ENCODE measurements around the gene PLPP3.
A peak's percentile ranks its signal among the peaks of the same experiment; 100 is the strongest.

Gene PLPP3

GRCh38 chr1:56493826-56494225, 85.5 kb downstream of the PLPP3 start:
- no peak for DNase-seq

- peak; percentile 59 for DNase-seq
These were observed 87.9 kb downstream of the PLPP3 start for GRCh38 chr1:56491441-56491840.

DNA sequence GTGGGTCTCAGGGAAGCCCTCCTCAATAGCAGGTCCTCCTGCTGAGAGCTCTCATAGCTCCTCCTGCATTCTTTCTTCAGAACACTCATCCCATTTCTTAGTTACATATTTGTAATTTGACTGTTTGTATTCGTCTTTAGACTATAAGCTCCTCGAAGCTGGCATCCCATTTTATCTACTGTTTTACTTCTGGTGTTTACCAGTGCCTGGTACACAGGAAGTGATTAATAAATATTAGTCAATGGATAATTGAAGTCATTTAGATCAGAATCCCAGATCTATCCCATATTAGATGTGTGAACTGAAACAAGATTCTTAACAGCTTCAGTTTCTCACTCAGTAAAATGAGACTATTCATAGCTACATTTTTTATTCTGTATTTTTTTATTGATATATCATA, 88.7 kb downstream of the PLPP3 start:
- DNase-seq: no peak

GRCh38 chr1:56489695-56490094, 89.7 kb downstream of the PLPP3 start:
- no peak for DNase-seq

- DNase-seq: no peak
These were observed 94.7 kb downstream of the PLPP3 start for GRCh38 chr1:56484695-56485094.

DNA sequence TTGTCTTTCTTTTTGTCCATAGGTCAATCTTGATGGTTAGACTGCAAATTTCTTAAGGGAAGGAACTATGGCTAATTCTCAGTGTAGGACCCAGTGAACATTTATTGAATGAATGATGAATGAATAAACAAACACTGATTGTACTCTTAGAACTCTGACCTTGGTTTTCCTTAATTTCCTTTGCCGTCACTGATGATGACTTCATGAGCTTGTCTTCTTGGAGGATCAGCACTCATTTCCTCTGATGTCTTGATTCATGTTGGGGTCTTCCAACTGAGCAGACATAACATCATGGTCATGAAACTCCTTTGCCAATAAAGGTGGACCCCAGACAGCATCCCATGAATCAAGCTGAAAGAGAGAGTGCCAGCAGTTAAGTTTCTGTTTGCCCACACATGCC, 96.3 kb downstream of the PLPP3 start:
- DNase-seq: no peak

DNA sequence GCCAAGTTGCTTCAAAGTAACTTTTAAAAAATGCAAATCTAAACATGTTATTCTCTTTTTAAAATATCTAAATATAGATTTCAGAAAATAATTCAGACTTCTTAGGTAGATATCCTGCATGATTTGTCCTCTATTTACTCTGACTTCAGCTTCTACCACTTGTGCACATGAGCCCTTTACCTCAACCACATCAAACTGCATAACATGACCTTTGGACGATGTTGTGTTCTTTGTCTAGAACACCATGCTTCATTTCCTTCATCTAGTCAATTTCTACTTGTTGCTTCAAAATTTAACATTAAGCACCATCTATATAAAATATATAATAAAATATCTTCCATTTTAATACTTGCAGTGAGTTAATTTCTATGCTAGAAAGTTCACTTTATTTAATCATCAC, 96.9 kb downstream of the PLPP3 start:
- no peak for DNase-seq

DNA sequence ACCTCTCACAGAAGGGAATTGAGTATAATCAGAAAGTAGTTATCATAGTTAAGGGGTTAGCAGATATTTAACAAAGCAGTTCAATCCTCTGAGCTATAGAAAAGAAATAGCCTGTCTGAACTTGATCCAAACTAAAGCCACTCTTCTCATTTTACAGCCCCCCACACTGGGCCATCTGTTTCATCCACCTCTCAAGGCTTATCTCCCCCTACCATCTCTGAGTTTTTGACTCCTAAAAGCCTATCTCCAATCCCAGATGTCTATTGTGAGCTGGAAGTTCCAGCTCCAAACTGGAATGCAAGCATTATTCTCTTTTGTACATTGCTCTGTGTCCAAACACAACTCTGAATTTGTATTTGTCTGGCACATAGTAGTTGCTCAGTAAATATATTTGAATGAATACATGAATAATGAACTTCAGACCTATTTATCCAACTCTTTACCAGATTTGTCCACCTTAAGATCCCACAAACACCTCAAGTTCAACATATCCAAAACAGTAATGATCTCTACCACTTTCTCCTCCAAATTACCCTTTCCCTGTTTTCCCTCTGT, 98.1 kb downstream of the PLPP3 start:
- DNase-seq: no peak

DNA sequence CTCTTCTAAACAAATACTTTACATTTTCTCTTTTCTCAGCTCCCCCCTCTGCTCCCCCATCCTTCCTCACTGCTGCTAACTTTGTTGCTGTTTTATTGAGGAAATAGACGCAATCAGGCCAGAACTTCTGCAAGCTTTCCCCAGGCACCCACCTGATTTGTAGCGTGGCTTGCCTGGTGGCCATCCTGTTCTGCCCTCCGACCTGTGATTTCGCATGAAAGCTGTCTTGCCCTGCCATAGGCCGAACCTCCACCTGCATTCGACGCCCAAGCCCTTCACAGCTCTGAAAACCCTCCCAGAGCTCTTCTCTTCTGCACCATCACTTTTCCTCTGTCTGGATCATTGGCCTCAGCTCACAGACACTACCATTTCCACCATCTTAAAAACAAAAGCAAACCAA, 100.6 kb downstream of the PLPP3 start:
- DNase-seq: no peak

DNA sequence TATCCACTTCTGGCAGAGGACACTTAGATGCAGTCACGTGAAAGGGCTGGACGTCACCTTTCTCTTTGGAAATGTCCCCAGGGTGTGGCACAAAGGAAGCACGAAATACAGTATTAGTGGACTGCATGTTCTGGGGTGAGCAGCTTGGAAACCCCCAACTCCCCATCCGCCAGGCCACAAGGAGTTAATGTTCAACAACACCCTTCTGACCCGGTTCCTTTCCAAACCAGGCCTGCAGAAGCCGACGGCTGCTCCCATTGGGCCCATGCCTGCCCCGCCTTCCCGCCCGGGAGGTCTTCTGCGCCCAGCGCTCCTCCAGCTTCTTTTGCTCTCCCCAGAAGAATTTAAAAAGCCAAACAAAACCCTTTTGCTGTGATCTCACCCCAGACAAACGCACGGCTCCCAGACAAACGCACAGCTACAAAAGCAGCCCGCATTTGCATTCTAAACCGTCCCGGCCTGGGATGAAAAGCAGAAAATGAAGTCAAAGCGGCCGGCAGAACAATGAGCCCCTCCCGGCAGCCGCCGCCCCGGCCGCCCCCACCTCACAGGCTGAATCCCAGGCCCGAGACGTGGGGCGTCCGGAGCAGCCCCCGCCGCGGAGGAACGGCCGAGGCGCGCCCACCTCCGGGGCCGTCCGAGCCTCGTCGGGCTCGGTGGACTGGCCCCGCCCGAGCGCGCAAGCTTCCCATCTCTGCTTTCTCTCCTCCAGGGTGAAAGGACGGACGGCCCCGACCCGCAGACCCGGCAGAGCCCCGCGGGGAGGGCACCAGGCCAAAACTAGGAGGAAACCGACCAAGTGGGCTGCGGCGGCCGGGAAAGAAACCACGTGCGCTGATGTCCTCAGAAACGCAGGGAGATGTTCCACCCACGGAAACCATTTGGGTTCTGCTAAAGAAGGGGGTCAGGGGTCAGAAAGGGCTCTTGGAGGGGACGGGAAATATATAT, 101.9 kb downstream of the PLPP3 start:
- DNase-seq: peak; percentile 76

DNA sequence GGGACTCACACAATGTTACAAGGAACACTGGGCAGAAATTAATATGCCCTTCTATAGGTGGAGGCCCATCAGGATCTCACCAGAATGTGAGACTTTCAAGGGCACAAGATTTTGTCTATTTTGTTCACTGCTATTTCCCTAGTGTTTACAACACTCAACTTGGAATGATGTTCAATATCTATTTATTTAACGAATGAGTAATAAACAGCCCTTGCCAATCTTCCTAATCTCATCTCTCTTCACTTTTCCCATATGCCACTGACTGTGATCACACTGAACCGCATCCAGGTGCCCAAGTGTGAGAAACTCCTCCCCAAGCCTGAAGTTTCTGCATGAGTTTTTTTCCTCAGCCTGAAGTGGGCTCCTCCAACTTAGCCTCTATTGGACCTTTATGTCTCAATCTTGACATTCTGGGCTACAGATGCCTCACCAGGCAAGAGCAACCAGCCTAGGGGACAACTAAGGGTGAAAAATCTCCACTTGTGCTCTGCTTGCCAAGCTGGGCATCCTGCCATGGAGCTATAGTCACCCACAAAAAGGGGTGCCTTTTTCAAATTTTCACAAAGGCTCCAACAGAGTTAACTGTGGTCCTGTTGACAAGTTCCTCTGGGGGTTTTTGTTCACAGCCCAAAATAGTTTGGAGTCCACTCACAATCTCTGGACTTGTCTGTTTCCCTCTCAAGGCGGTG, 105.6 kb downstream of the PLPP3 start:
- no peak for DNase-seq

DNA sequence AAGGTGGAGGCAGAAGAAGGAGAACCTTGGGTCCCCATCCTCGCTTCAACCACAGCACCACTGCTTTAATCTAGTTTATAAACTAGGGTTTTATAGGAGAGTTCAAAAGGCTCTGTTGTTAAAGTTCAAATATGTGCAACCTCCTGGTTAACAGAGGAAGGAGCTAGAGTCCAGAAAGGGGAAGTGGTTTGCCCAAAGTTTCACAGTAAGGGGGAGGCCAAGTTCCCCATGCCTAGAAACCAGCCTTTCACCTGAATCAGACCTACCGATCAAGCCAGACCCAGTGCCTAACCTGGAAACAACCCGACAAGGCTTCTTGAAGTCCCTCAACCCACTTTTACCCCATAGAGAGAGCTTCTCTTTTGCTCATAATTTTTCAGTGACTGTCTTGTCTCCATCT, 106.5 kb downstream of the PLPP3 start:
- DNase-seq: no peak

DNA sequence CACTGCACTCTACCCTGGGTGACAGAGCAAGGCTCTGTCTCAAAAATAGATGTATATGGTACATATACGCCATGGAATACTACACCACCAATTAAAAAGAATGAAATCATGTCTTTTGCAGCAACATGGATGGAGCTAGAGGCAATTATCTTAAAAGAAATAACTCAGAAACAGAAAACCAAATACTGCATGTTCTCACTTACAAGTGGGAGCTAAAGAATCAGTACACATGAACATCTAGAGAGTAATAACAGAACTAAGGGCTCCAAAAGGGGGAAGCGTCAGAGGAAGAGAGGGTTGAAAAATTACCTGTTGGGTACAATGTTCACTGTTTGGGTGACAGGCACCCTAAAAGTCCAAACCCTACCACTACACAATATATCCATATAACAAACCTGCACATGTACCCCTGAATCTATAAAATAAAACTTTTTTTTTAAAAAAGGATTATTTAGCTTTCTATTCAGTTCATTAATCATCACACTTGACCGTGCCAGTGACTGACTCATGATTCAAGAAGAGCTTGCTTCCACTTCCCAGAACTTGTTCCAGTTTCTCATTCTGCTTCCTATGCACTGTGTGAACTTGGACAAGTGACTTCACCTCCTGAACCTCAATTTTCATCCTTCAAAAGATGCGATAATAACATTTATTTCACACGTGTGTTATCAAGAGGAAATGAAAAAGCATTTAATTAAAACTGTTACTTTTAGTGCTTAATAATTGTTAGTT, 109.6 kb downstream of the PLPP3 start:
- DNase-seq: no peak

GRCh38 chr1:56468518-56468917, 110.8 kb downstream of the PLPP3 start:
- peak; percentile 69 for DNase-seq

- DNase-seq: no peak
These were observed 112.8 kb downstream of the PLPP3 start for GRCh38 chr1:56466538-56466937.

GRCh38 chr1:56464294-56464693, 115.1 kb downstream of the PLPP3 start:
- no peak for DNase-seq

DNA sequence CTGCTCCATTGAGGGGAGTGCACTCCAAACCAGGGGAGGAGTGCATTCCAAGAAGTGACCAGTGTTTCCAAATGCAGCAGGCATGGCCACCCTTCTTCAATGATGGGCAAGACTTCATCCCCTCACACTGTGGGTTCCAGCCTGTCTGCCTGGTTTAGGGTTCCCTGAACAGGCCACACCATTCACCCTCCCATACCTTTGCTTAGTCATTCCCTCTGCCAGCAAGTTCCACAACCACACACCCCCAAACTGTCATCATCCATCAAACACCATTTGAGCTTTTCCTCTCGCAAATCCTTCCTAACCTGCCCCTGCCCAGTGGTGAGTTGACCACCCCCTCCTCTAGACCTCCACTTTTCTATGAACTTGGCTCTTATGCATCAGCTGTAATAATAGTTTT, 116.0 kb downstream of the PLPP3 start:
- DNase-seq: no peak

DNA sequence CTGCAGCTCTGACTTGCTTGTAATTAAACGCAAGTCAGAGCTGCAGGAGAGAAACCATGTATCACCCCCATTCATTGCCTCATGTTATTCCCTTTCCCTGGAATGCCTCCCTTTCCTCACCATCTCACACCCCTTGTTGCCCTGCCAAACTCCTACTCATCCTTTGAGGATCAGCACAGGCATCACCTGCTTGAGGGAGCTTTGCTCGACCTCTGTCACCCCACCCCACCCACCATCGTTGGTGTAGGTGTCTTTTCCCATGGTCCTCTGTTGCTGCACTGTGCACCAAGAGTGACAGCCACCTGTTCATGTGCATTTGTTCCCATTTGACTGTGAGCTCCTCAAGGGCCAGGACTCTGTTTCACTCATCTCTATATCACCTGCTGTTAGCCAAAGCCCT, 117.2 kb downstream of the PLPP3 start:
- no peak for DNase-seq

- peak; percentile 57 for DNase-seq
These were observed 117.9 kb downstream of the PLPP3 start for GRCh38 chr1:56461158-56462127.

DNA sequence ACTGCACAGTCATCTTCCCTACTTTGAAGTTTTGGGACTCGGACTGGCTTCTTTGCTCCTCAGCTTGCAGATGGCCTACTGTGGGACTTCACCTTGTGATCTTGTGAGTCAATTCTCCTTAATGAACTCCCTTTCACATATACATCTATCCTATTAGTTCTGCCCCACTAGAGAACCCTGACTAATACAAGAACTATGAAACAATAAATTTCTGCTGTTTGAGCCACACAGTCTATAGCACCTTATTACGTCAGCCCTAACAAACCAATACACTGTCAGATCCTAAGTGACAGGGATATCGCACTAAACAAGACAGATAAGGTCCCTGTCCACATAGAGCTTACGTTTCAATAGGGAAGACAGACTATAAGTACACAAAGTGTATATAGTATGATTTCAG, 120.1 kb downstream of the PLPP3 start:
- no peak for DNase-seq

- no peak for DNase-seq
These were observed 121.5 kb downstream of the PLPP3 start for GRCh38 chr1:56457756-56458375.
